Measurements from ENCODE around the gene CDC27.
A peak's percentile ranks its signal among the peaks of the same experiment; 100 is the strongest.
"Not testable (repeated sequence)": the region's sequence is repeated elsewhere in the genome, so short reads cannot be mapped to it uniquely, and the experiment has no call there.

Gene CDC27

DNA sequence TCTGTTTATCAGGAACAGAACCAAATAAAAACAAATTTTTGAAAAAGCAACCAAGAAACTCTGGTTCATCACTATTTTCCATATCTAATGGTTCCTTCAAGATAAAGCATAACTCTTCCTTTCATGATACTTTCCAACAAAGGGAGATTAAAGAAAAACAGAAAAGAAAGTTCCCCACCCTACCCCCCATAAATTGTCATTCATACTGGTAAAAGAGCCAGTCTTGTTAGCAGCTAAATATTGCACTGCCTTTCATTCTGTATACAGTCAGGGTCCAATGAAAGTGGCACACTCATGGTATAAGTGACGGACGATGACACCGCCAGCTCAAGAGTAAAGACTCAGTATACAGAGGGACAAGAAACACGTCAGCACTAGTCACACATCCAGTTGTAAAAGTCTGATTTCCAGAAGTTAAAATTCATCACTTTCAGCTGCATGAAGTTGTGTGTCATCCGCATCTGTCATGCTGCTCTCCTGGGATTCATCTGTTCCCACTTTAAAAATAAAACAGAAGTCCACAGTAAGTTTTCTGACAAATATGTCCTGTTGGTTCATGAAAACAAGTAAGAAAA is 68.5 kb downstream of the CDC27 start:
- DNase-seq: no peak

DNA sequence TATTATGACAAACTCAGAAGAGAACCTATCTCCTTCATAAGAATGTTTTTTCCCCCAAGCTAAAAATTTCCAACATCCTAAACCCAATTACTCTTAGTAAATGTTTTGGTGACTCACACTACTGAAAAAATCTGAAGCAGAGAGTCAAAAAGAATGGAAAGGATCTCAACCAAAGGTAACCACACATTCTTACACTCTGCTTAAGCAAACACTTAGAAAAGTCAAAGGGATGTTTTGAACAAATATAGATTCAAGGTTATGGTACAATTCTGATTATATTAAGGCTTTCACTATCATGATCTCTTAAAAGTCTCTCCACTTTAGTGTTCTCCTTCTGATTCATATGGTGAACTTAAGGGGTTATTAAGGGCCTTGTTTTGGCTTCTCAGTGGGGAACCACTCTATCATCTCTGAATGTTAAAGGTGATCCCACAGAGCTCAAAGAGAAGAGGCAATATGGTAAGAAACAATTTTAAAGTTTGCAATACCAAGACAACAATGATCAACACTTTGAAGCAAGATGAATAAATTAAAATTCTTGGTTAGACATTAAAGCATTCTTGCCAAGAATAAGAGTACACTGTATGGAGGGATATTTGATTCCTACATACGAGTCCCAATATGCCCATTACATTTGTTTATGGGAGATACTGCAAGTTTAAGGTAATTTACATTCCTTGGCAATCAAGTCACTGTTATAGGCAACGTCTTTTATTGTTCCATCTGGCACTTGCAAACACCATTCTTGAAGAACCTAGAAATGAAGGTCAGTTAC is 69.2 kb downstream of the CDC27 start:
- DNase-seq: no peak

- DNase-seq: no peak
Measured at GRCh38 chr17:47117386-47117785, 71.7 kb downstream of the CDC27 start.

DNA sequence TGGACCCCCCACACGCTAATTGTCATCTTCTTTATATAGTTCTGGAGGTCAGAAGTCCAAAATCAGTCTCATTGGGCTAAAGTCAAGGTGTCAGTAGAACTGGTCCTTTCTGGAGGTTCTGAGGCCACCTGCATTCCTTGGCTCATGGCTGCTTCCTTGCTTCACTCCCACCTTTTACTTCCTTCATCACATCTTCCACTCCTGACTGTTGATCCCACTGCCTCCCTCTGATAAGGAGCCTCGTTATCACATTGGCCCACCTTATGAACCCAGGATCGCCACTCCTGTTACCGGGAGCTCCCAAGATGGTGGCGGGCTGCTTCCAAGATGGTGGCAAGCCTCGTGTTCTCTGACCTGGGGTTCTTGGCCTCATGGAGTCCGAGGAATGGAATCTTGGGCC is 83.0 kb downstream of the CDC27 start:
- DNase-seq: no peak

GRCh38 chr17:47105246-47105645 is 83.8 kb downstream of the CDC27 start:
- not testable (repeated sequence) for DNase-seq

DNA sequence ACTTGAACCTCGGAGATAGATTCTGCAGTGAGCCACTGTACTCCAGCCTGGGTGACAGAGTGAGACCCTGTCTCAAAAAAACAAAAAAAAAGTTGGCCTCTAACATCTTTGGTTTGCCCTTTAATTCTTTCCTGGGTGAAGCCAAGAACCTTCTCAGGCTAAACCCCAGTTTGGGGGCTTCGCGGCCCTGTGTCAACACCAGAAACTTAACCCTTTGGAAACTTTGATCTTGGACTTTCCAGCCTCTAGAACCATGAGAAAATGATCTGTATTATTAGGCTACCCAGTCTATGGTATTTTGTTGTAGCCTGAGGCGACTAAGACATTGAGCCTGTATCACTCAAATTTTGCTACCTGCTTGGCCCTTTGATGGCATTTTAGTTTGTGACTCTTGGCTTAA is 86.2 kb downstream of the CDC27 start:
- DNase-seq: no peak

- DNase-seq: peak; percentile 73
Measured at GRCh38 chr17:47099987-47100711, 88.9 kb downstream of the CDC27 start.

GRCh38 chr17:47099451-47099986 is 89.6 kb downstream of the CDC27 start:
- no peak for DNase-seq

- DNase-seq: no peak
Measured at GRCh38 chr17:47096343-47096742, 92.8 kb downstream of the CDC27 start.

- no peak for DNase-seq
Measured at GRCh38 chr17:47095268-47095667, 93.8 kb downstream of the CDC27 start.

- DNase-seq: no peak
Measured at GRCh38 chr17:47087093-47087492, 102.0 kb downstream of the CDC27 start.

DNA sequence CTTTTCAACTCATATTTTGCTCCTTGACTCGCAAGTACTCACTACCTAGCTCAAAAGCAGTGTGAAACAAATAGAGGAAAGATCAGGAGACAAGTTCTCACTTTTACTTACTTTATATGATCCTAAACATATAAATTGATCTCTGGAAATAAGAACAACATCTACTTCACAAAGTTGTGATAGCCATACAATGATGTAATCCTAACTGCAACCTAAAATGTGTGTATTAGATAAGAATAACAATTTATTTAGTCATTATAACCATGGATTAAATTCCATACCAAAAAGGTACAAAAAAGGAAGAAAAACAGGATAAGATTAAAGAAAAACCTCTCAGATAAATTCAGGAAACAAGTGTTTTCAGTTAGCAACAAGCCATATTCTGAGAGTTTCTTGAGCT is 103.4 kb downstream of the CDC27 start:
- no peak for DNase-seq

DNA sequence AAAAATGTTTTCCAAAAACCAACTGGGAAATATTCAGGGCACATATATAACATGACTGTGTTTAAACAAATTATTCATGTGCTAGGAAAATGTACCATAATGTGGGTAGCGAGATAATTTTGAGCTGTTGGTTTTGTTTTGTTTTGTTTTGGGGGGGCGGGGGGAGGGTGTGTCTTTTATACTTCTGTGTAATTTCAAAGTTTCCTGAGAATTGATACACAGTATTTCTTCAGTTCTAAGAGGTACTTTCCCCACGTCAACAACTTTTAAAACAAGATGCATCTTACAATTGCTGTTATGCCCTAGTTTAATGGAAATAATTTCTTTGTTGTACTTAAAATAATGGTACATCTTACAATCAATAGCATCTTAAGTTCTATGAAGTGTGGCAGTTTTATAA is 110.3 kb downstream of the CDC27 start:
- DNase-seq: no peak

- DNase-seq: no peak
Measured at GRCh38 chr17:47077576-47077975, 111.5 kb downstream of the CDC27 start.

- DNase-seq: no peak
Measured at GRCh38 chr17:47076171-47076570, 112.9 kb downstream of the CDC27 start.

GRCh38 chr17:47074361-47074760 is 114.7 kb downstream of the CDC27 start:
- DNase-seq: not testable (repeated sequence)

- DNase-seq: not testable (repeated sequence)
Measured at GRCh38 chr17:47073629-47074028, 115.5 kb downstream of the CDC27 start.

DNA sequence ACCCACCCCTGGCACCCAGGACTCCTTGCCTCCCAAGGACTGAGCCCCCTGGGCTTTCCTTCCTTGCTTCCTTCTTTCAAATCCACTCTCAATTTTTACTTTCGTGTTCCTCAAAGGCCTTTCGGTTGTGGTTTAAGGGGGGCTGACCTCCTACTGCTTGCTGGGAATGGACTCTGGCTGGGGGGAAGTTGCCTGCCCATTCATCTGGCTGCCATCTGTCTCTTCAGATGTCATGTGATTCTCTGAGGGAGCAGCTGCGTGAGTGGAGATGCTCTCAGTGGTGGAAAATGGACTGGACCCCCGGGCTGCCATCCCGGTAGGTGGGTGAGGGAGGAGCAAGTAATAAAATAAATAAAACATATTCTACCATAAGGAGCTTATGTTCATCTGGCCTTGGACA is 116.2 kb downstream of the CDC27 start:
- DNase-seq: no peak

DNA sequence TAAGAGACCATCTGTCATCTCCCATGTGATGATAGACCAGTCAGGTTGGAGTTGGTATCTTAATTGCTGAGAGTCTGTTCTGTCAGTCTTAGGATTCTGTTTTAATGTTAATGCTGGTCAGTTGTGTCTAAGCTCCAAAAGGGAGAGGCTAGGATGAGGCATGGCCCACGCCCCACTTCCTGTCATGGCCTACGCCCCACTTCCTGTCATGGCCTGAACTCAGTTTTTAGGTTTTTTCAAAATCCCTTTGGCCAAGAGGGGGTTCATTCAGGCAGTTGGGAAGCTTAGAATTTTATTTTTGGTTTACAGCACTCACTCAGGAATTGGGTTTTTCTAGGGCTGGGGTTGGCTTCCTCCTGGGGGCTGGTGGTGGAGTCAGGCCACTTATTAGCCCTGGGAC is 117.9 kb downstream of the CDC27 start:
- not testable (repeated sequence) for DNase-seq

DNA sequence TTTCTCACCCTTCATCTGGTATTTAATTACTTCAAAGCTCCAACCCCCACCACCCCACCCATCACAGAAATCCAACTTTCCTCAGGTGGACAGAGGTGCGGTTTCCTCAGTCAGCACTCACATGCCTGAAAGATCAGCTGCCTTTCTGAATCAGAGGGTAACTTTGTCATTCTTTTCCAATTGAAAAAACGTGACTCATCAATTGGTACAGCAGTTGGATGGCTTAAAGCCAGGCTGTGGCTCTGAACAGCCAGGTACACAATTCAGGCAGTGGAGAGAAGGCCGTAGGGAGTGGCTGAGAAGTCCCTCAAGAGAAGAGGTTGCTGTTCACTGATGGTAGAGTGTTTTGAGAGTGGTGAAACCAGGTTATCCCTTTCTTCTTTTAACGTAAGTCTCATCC is 118.8 kb downstream of the CDC27 start:
- not testable (repeated sequence) for DNase-seq
